K562 (cell line): ENCODE results near the gene DEGS2.

Source experiments
- ARHGAP35 ChIP-seq: fragments of 450-650 bp; IDR thresholded peaks from 2 replicates; pipeline ENCODE4 v1.6.1; 2018; ENCODE audit not compliant: partially characterized antibody
- E2F1 ChIP-seq: sonication (generic); formaldehyde crosslinking; IDR thresholded peaks from 2 replicates; pipeline ENCODE4 v1.8.1; 2023; ENCODE audit warnings: mild to moderate bottlenecking, missing genetic modification reagents, moderate library complexity
- EZH2 ChIP-seq: IDR thresholded peaks from 2 replicates; pipeline ENCODE4 v1.6.1; 2012; ENCODE audit warnings: low read depth, mild to moderate bottlenecking, inconsistent platforms, low read length, borderline replicate concordance
- FOXM1 ChIP-seq, 2 experiments: fragments of 450-650 bp in 1 of 2; sonication (generic) in 1 of 2; formaldehyde crosslinking in 1 of 2; IDR thresholded peaks; 2 replicates each; pipeline versions ENCODE4 v1.6.1 to v1.9.0; 2017 to 2022; ENCODE audit warnings: low read depth in 2 of 2, mild to moderate bottlenecking in 2 of 2, missing genetic modification reagents in 1 of 2, moderate library complexity in 1 of 2
- HMGN3 ChIP-seq: IDR thresholded peaks from 2 replicates; pipeline ENCODE4 v1.6.1; 2011; ENCODE audit warnings: borderline replicate concordance, low read depth, mild to moderate bottlenecking, mixed read lengths, low read length; ENCODE audit not compliant: insufficient read length; ENCODE audit errors: extremely low read depth
- HMGXB4 ChIP-seq: sonication (generic); formaldehyde crosslinking; IDR thresholded peaks from 2 replicates; pipeline ENCODE4 v1.8.1; 2023; ENCODE audit warnings: mild to moderate bottlenecking, missing genetic modification reagents
- POLR2A ChIP-seq: fragments of 450-650 bp; conservative IDR thresholded peaks from 2 replicates; pipeline ENCODE4 v1.6.1; 2016
- POLR2AphosphoS5 ChIP-seq: IDR thresholded peaks from 2 replicates; pipeline ENCODE4 v1.6.1; 2011; ENCODE audit warnings: mild to moderate bottlenecking, low read depth, low read length, moderate library complexity; ENCODE audit not compliant: control insufficient read depth, insufficient read depth
- SRSF9 ChIP-seq: fragments of 200-400 bp; formaldehyde crosslinking; IDR thresholded peaks from 2 replicates; pipeline ENCODE4 v1.6.1; 2017; ENCODE audit warnings: low read depth, low read length, borderline replicate concordance
- ZNF354B ChIP-seq: fragments of 250-450 bp; sonication (Bioruptor Pico); IDR thresholded peaks from 2 replicates; pipeline ENCODE4 v1.4.0; 2020
- TF ChIP-seq, protein P1 (sequence below): fragments of 450-650 bp; IDR thresholded peaks from 2 replicates; pipeline ENCODE4 v1.6.1; 2016; ENCODE audit warnings: low read depth, mild to moderate bottlenecking, moderate library complexity
- TF ChIP-seq, protein P2 (sequence below), 3 experiments: IDR thresholded peaks in 2 of 3; conservative IDR thresholded peaks in 1 of 3; 2 replicates each; pipeline ENCODE4 v1.5.1; 2011 to 2012; ENCODE audit warnings: low read length in 3 of 3, mild to moderate bottlenecking in 3 of 3, control low read depth in 2 of 3, improper control_type of control experiment in 1 of 3, inconsistent platforms in 1 of 3, low read depth in 1 of 3, mixed read lengths in 1 of 3, moderate library complexity in 1 of 3; ENCODE audit not compliant: insufficient read depth in 2 of 3

- no peak for TF ChIP-seq E2F1 (CRISPR knock-in tag)
- TF ChIP-seq ARHGAP35: no peak
- no peak for TF ChIP-seq EZH2
- TF ChIP-seq HMGXB4 (CRISPR knock-in tag): no peak
- no peak for TF ChIP-seq POLR2A
- TF ChIP-seq, protein P1, sequence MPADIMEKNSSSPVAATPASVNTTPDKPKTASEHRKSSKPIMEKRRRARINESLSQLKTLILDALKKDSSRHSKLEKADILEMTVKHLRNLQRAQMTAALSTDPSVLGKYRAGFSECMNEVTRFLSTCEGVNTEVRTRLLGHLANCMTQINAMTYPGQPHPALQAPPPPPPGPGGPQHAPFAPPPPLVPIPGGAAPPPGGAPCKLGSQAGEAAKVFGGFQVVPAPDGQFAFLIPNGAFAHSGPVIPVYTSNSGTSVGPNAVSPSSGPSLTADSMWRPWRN: no peak
- no peak for TF ChIP-seq ZNF354B (CRISPR knock-in tag)
- no peak for TF ChIP-seq FOXM1 (IDR thresholded peaks at IDR 0.05; ENCODE audit: low read depth)
- no peak for TF ChIP-seq FOXM1 (CRISPR knock-in tag; IDR thresholded peaks at IDR 0.05; ENCODE audit: low read depth)
- TF ChIP-seq, protein P2, sequence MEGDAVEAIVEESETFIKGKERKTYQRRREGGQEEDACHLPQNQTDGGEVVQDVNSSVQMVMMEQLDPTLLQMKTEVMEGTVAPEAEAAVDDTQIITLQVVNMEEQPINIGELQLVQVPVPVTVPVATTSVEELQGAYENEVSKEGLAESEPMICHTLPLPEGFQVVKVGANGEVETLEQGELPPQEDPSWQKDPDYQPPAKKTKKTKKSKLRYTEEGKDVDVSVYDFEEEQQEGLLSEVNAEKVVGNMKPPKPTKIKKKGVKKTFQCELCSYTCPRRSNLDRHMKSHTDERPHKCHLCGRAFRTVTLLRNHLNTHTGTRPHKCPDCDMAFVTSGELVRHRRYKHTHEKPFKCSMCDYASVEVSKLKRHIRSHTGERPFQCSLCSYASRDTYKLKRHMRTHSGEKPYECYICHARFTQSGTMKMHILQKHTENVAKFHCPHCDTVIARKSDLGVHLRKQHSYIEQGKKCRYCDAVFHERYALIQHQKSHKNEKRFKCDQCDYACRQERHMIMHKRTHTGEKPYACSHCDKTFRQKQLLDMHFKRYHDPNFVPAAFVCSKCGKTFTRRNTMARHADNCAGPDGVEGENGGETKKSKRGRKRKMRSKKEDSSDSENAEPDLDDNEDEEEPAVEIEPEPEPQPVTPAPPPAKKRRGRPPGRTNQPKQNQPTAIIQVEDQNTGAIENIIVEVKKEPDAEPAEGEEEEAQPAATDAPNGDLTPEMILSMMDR (IDR thresholded peaks at IDR 0.05 in 2 of 3, conservative IDR thresholded peaks at IDR 0.05 in 1 of 3; ENCODE audit: insufficient read depth in 2 of 3, low read depth in 1 of 3, low read length in 3 of 3): no peak
- no peak for TF ChIP-seq SRSF9
- TF ChIP-seq POLR2AphosphoS5: no peak
- TF ChIP-seq HMGN3: no peak
Measured at GRCh38 chr14:100191584-100192249, 32.3 kb upstream of the DEGS2 start.
